ENCODE data around the gene RIC8A.
A peak's percentile ranks its signal among the peaks of the same experiment; 100 is the strongest.
"Not testable (repeated sequence)": the region's sequence is repeated elsewhere in the genome, so short reads cannot be mapped to it uniquely, and the experiment has no call there.

Gene RIC8A

GRCh38 chr11:207208-207862 lies at the start of gene RIC8A, which contains the start of gene BET1L:
Gene RIC8A (plus strand): TSS chr11:207708. CDS start chr11:208855, 1,147 bp downstream.
Gene BET1L (minus strand): TSS chr11:207399. CDS start chr11:207321, 78 bp downstream.
- Histone ChIP-seq H3K9ac (ENCODE audit: low read depth, low read length) (peak within 1 kb of the TSS; percentile 93), H3K4me1 (ENCODE audit: insufficient read depth, low read length) (peaks cover 10% of the 10 kb centered on the region), H3K27me3 (ENCODE audit: insufficient read depth, low read length) (no peaks in the 10 kb centered on the region), H3K36me3 (ENCODE audit: insufficient read depth, low read depth, low read length) (peaks cover 39% of the 10 kb centered on the region), H3K27ac (ENCODE audit: low read length) (peak within 1 kb of the TSS; percentile 68), H3K9me3 (ENCODE audit: insufficient read depth, low read depth, low read length) (no peaks in the 10 kb centered on the region), H3K4me3 (ENCODE audit: low read length) (peak within 1 kb of the TSS; percentile 92)

GRCh38 chr11:180242-180641 lies 27.3 kb upstream of the RIC8A start:
- H3K27ac ChIP-seq (ENCODE audit: low read length); H3K4me3 ChIP-seq (ENCODE audit: low read length); H3K4me1 ChIP-seq (ENCODE audit: insufficient read depth, low read length); H3K27me3 ChIP-seq (ENCODE audit: insufficient read depth, low read length); H3K9me3 ChIP-seq (ENCODE audit: insufficient read depth, low read depth, low read length); H3K9ac ChIP-seq (ENCODE audit: low read depth, low read length); H3K36me3 ChIP-seq (ENCODE audit: insufficient read depth, low read depth, low read length): not testable (repeated sequence)

GRCh38 chr11:189200-189783 lies 18.2 kb upstream of the RIC8A start:
- not testable (repeated sequence) for H3K27ac ChIP-seq (ENCODE audit: low read length); H3K9me3 ChIP-seq (ENCODE audit: insufficient read depth, low read depth, low read length); H3K9ac ChIP-seq (ENCODE audit: low read depth, low read length); H3K4me3 ChIP-seq (ENCODE audit: low read length); H3K4me1 ChIP-seq (ENCODE audit: insufficient read depth, low read length); H3K27me3 ChIP-seq (ENCODE audit: insufficient read depth, low read length); H3K36me3 ChIP-seq (ENCODE audit: insufficient read depth, low read depth, low read length)

- H3K4me1 ChIP-seq (ENCODE audit: insufficient read depth, low read length); H3K4me3 ChIP-seq (ENCODE audit: low read length); H3K36me3 ChIP-seq (ENCODE audit: insufficient read depth, low read depth, low read length); H3K9ac ChIP-seq (ENCODE audit: low read depth, low read length); H3K9me3 ChIP-seq (ENCODE audit: insufficient read depth, low read depth, low read length); H3K27me3 ChIP-seq (ENCODE audit: insufficient read depth, low read length); H3K27ac ChIP-seq (ENCODE audit: low read length): not testable (repeated sequence)
Observed at GRCh38 chr11:189843-190311, 17.6 kb upstream of the RIC8A start.

- H3K9me3 ChIP-seq (ENCODE audit: insufficient read depth, low read depth, low read length); H3K36me3 ChIP-seq (ENCODE audit: insufficient read depth, low read depth, low read length); H3K4me1 ChIP-seq (ENCODE audit: insufficient read depth, low read length); H3K27ac ChIP-seq (ENCODE audit: low read length); H3K4me3 ChIP-seq (ENCODE audit: low read length); H3K27me3 ChIP-seq (ENCODE audit: insufficient read depth, low read length); H3K9ac ChIP-seq (ENCODE audit: low read depth, low read length): not testable (repeated sequence)
Observed at GRCh38 chr11:190546-190945, 17.0 kb upstream of the RIC8A start.

GRCh38 chr11:191490-192478 lies 15.7 kb upstream of the RIC8A start:
- not testable (repeated sequence) for H3K4me3 ChIP-seq (ENCODE audit: low read length); H3K9ac ChIP-seq (ENCODE audit: low read depth, low read length); H3K36me3 ChIP-seq (ENCODE audit: insufficient read depth, low read depth, low read length)

GRCh38 chr11:192674-193128 lies 14.8 kb upstream of the RIC8A start, which contains the start of gene SCGB1C1:
Gene SCGB1C1 (plus strand): TSS chr11:193078. CDS start chr11:193100, 22 bp downstream.
- H3K36me3 ChIP-seq (ENCODE audit: insufficient read depth, low read depth, low read length); H3K4me1 ChIP-seq (ENCODE audit: insufficient read depth, low read length); H3K9ac ChIP-seq (ENCODE audit: low read depth, low read length); H3K4me3 ChIP-seq (ENCODE audit: low read length); H3K27ac ChIP-seq (ENCODE audit: low read length); H3K27me3 ChIP-seq (ENCODE audit: insufficient read depth, low read length); H3K9me3 ChIP-seq (ENCODE audit: insufficient read depth, low read depth, low read length): not testable (repeated sequence)

More at GRCh38 chr11:191490-192478, 15.7 kb upstream of the RIC8A start:
- not testable (repeated sequence) for H3K9me3 ChIP-seq (ENCODE audit: insufficient read depth, low read depth, low read length); H3K4me1 ChIP-seq (ENCODE audit: insufficient read depth, low read length); H3K27me3 ChIP-seq (ENCODE audit: insufficient read depth, low read length); H3K27ac ChIP-seq (ENCODE audit: low read length)

GRCh38 chr11:193481-193880 lies 14.0 kb upstream of the RIC8A start:
- not testable (repeated sequence) for H3K4me3 ChIP-seq (ENCODE audit: low read length); H3K36me3 ChIP-seq (ENCODE audit: insufficient read depth, low read depth, low read length); H3K4me1 ChIP-seq (ENCODE audit: insufficient read depth, low read length); H3K27me3 ChIP-seq (ENCODE audit: insufficient read depth, low read length); H3K27ac ChIP-seq (ENCODE audit: low read length); H3K9me3 ChIP-seq (ENCODE audit: insufficient read depth, low read depth, low read length); H3K9ac ChIP-seq (ENCODE audit: low read depth, low read length)

- Histone ChIP-seq H3K36me3 (ENCODE audit: insufficient read depth, low read depth, low read length) (no peaks in the 10 kb centered on the region), H3K9me3 (ENCODE audit: insufficient read depth, low read depth, low read length) (no peaks in the 10 kb centered on the region), H3K27ac (ENCODE audit: low read length) (no peak overlapping the region), H3K4me1 (ENCODE audit: insufficient read depth, low read length) (no peaks in the 10 kb centered on the region), H3K9ac (ENCODE audit: low read depth, low read length) (no peak overlapping the region), H3K4me3 (ENCODE audit: low read length) (no peak overlapping the region), H3K27me3 (ENCODE audit: insufficient read depth, low read length) (no peaks in the 10 kb centered on the region)
Observed at GRCh38 chr11:196786-197731, 10.4 kb upstream of the RIC8A start.

- Histone ChIP-seq H3K27ac (ENCODE audit: low read length) (no peak overlapping the region), H3K4me1 (ENCODE audit: insufficient read depth, low read length) (no peaks in the 10 kb centered on the region), H3K4me3 (ENCODE audit: low read length) (no peak overlapping the region), H3K27me3 (ENCODE audit: insufficient read depth, low read length) (no peaks in the 10 kb centered on the region), H3K9ac (ENCODE audit: low read depth, low read length) (no peak overlapping the region), H3K9me3 (ENCODE audit: insufficient read depth, low read depth, low read length) (no peaks in the 10 kb centered on the region), H3K36me3 (ENCODE audit: insufficient read depth, low read depth, low read length) (no peaks in the 10 kb centered on the region)
Observed at GRCh38 chr11:197741-198235, 9.7 kb upstream of the RIC8A start.
